ENCODE measurements around the gene ATP8A2. TPM values are rescaled to one million over a fixed set of nuclear protein-coding genes. Genes with fewer than 3 reads are reported as not detected.

ATP8A2 gene
- total RNA-seq, 6 experiments from 2014 or later, result not detected

- no peak for DNase-seq
- H3K9me3 ChIP-seq, result no peaks in the 10 kb centered on the region
- ATAC-seq, result no peak
- H3K4me1 ChIP-seq, result no peaks in the 10 kb centered on the region
- intact Hi-C loops (cut with DNase I), result no loop called here
- H3K27ac ChIP-seq, result no peak overlapping the region
- 10% methylated on average over 1 of the region's 1 CpG for WGBS (ENCODE audit: insufficient coverage, low coverage, low lambda C conversion rate, missing lambda C conversion rate)
- TF ChIP-seq POLR2A (IDR thresholded peaks at IDR 0.05), result no peak
- no peak for TF ChIP-seq CTCF (IDR thresholded peaks at IDR 0.05)
- H3K36me3 ChIP-seq, result no peaks in the 10 kb centered on the region
- H3K4me3 ChIP-seq, result no peak overlapping the region
- no peaks in the 10 kb centered on the region for H3K27me3 ChIP-seq
Observed at GRCh38 chr13:25992076-25992475, 620.3 kb downstream of the ATP8A2 start.

DNA sequence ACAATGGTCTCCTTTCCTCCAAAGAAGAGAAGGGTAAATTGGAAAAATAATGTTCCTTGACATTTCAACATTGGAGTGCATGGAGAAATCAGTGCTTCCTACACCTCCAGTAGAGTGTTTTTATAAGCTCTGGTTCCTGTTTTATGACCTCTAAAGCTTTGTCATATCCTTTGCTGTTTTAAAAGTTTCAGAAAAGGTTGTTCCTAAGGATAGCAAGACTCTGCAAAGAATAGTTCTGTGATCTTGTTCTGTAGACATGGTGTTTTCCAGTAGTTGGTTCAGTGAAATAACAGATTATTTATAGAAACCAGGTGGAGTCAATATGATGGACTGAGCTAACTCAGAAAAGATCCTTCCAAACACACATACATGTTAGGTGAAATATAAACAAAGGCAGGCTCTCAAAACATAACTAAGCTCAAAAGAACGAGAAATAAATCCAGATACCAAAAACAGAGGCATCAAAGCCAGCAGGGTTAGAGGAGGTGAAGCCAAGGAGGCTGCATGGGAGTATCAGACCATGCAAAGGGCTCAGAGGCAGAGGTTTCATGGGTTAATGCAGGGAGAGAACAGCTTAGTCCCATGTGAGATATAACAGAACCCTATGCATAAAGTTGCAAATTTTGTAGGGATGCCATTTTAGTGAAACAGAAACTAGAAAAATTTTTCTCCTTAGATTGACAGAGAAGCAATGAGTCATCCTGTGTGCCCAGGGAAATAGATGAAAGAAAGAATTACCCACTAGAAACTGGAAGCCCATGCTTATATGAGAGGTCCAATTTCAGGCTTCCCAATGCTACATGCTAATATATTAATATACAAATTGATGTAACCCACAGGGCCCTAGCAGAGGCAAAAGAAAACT, 635.7 kb downstream of the ATP8A2 start:
- TF ChIP-seq CTCF (IDR thresholded peaks at IDR 0.05), result no peak
- TF ChIP-seq POLR2A (IDR thresholded peaks at IDR 0.05), result no peak
- intact Hi-C loops (cut with DNase I), result no loop called here

DNA sequence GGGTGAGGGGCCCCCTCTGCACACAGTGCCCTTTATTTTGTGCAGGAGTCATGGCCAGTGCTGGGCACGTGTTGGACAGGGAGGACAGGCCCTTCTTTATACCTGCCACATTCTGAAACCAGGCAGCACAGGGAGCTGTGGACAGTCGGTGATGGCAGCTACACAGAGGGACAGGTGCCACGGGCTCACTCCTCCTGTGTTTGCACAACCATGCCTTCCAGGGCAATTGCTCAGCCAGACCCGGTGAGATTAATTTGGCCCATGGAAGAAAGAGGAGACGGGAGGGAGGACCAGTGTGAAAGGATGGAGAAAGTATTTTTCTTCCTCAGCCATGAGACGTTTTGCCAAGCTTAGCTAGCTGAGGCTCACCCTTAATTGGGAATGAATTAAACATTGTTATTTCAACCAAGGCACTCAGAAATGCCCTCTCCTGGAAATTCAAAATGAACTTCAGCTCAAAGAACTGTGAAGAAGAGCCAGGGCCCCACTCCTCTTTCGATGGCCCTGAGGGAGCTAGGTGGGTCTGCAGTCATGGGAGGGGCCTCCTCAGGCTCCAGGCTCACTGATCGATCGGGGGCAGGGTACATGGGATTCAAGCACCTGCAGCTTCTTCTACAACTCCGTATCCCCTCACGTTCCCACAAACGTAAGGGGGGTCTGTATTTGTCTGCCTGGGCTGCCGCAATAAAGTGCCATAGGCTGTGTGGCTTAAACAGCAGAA, 638.9 kb downstream of the ATP8A2 start:
- Histone ChIP-seq H3K4me3 (no peak overlapping the region), H3K27ac (no peak overlapping the region), H3K9me3 (no peaks in the 10 kb centered on the region), H3K36me3 (no peaks in the 10 kb centered on the region), H3K4me1 (no peaks in the 10 kb centered on the region), H3K27me3 (no peaks in the 10 kb centered on the region)
- TF ChIP-seq POLR2A (IDR thresholded peaks at IDR 0.05), result no peak
- no peak for TF ChIP-seq CTCF (IDR thresholded peaks at IDR 0.05)
- 43% methylated on average over 9 of the region's 13 CpGs for WGBS (ENCODE audit: insufficient coverage, low coverage, low lambda C conversion rate, missing lambda C conversion rate)
- intact Hi-C loops (cut with DNase I), result no loop called here
- DNase-seq (no peak), ATAC-seq (no peak)

More for the DNA sequence above, 635.7 kb downstream of the ATP8A2 start:
- Histone ChIP-seq H3K4me1 (no peaks in the 10 kb centered on the region), H3K4me3 (no peak overlapping the region), H3K27me3 (no peaks in the 10 kb centered on the region), H3K36me3 (no peaks in the 10 kb centered on the region), H3K27ac (no peak overlapping the region), H3K9me3 (no peaks in the 10 kb centered on the region)
- ATAC-seq (no peak), DNase-seq (no peak)
- 15% methylated on average over 1 of the region's 1 CpG for WGBS (ENCODE audit: insufficient coverage, low coverage, low lambda C conversion rate, missing lambda C conversion rate)

GRCh38 chr13:26011208-26011573, 639.4 kb downstream of the ATP8A2 start:
- ATAC-seq (no peak), DNase-seq (no peak)
- H3K36me3 ChIP-seq, result no peaks in the 10 kb centered on the region
- no peaks in the 10 kb centered on the region for H3K4me1 ChIP-seq
- H3K27me3 ChIP-seq, result no peaks in the 10 kb centered on the region
- WGBS (ENCODE audit: insufficient coverage, low coverage, low lambda C conversion rate, missing lambda C conversion rate), result 68% methylated on average over 3 of the region's 4 CpGs
- intact Hi-C loops (cut with DNase I), result no loop called here
- H3K27ac ChIP-seq, result no peak overlapping the region
- no peak overlapping the region for H3K4me3 ChIP-seq
- no peaks in the 10 kb centered on the region for H3K9me3 ChIP-seq
- TF ChIP-seq POLR2A (IDR thresholded peaks at IDR 0.05) (no peak), CTCF (IDR thresholded peaks at IDR 0.05) (no peak)

Data from right lobe of liver (tissue), 6 donors.